ENCODE data around the gene SLC4A9.
A peak's percentile ranks its signal among the peaks of the same experiment; 100 is the strongest.
"Not testable (repeated sequence)": the region's sequence is repeated elsewhere in the genome, so short reads cannot be mapped to it uniquely, and the experiment has no call there.

The SLC4A9 gene

DNA sequence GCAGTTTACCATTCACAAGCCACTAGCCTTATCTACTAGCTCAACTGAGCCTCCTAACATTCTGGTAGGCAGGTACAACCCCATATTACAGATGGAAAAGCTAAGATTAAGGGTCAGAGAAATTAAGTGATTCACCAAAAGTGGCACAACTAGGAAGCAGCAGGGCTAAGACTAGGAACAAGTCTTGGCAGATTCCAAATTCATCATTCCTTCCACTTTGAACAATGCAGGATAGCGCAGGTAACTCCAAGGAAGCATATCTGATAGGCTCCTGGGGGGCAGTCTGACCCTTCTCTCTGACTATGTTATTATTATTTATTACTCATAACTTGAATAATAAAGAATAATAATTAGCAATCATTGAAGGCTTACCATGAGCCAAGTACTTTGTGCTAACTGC is 22.1 kb upstream of the SLC4A9 start:
- DNase-seq (ENCODE audit: low read depth in 1 of 2, low spot score in 1 of 2), result no peak

DNA sequence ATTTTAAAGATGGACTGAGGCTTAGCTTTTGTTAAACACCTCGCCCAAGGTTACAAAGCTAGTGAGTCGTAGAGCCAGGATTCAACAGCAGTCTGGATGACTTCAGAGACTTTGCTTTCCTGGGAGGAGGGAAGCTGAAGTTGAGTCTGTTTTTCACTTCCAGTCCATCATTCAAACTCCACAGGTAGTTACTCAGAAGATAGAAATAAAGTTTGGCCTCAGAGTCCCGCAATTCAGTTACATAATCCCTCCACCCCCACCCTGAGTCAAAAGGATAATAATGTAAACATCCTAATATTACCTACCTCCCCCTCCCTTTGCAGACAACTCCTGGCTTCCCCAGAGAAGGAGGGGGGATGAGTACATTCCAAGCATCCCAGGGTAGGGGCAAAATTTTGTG is 21.7 kb upstream of the SLC4A9 start:
- no peak for DNase-seq (ENCODE audit: low read depth in 1 of 2, low spot score in 1 of 2)

DNA sequence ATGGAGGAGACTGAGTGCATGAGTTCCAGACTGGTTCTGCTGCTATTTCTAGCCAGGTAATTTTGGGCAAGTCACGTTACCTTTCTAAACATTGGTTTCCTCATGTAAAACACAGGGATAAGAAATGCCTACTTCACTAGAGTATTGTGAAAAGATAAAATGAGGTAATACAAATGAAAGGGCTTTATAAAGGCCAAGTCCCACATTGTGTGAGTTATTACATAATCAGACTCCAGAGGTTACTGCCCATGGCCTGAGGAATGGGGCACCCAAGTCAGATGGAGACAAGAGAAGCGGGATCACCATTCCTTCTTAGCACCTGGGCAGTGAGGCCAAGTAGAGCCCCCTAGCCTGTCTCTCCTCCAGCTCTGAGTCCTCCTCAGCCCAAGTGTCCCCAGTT is 21.1 kb upstream of the SLC4A9 start:
- no peak for DNase-seq (ENCODE audit: low read depth in 1 of 2, low spot score in 1 of 2)

DNA sequence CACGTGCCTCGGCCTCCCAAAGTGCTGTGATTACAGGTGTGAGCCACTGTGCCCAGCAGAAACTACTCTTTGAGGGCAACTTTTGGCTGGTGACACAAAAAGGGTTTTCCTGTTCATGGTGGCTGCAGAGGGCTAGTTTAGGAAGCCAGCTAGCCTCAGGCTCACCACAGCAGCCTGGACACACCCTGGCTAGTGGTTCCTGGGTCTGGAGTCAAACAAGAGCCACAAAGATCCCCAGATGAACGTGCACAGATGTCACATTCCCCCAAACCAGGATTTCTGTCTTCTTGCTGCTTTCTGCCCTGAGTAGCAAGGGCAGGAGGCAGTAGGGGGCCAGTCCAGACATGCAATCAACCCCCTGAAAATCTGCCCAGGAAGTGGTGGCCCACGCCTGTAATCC is 20.4 kb upstream of the SLC4A9 start:
- DNase-seq (ENCODE audit: low read depth in 1 of 2, low spot score in 1 of 2), result no peak

DNA sequence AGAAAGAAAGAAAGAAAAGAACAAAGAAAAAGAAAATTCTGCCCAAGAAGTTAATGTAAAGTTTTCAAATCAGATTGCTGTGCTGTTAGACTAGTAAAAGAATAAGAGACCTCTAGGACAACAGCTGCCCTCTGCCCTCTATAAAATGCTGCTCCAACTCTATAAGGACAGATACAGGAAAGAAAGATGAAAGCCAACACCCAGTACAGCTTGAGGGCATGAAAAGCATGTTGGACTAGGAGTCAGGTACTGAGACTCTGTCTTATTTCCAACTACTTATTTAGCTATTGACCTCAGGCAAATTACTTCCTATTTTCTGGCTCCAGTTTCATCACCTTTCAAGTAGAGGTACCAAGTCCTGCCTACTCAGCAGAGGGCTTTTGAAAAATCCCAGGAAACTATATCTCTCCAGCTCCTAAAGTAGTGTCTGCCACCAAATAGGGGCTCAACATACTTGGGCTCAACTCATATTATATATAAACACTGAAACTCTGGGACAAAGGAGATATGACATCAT is 19.3 kb upstream of the SLC4A9 start:
- no peak for DNase-seq (ENCODE audit: low read depth in 1 of 2, low spot score in 1 of 2)

DNA sequence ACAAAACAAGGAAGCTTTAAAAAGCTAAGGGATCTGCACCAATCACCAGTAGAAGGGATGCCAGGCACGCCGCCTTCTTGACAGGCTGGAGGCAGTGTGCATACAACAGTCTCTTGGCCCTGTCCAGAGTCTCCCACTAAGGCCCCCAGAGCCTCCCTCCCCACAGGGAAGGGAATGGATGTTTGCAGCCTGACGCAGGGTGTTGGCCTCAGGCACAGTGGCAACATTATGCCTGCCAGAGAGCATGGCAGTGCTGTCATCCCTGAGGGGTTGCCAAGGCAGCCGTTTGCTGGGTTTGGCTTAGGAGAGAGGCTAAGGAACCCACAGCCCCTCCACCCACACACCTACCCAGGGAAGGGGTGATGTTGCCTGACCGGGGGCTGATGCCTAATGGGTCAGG is 18.4 kb upstream of the SLC4A9 start:
- no peak for DNase-seq (ENCODE audit: low read depth in 1 of 2, low spot score in 1 of 2)

DNA sequence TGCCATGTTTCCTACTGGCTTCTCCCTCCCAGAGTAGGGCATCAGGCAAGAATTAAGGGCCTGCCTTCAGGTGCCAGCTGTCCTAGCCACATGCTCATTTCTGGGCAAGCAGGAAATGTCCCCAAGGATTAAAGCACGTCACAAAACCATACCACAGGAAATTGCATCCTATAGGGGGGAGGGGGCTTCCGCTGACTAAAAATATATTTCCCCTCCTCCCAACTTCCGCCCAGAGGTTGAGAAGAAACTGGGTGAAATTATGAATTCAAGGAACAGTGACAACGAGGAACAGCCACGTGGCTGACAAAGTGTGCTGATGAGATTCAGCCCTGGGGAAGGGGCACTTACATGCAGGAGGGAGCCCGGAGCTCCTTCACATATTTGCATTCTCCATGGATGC is 17.7 kb upstream of the SLC4A9 start:
- DNase-seq (ENCODE audit: low read depth in 1 of 2, low spot score in 1 of 2), result no peak

DNA sequence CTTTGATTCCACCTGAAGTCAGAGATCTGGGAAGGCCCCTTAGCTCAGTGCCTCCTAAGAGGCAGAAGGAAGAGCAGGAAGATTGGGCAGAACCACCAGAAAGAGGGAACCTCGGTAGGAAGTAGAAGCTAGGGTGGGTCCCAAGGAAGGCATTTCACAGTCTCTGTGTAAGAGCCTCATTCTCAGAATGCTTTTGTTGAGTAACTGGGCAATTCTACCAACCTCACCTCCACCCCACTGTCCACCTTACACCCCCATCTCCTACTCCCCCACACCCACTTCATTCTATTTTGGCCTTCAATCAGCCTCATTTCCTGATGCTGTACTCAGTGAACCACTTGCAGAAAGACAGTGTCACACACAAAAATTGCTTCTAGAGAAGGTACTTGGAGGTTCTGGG is 17.1 kb upstream of the SLC4A9 start:
- no peak for DNase-seq (ENCODE audit: low read depth in 1 of 2, low spot score in 1 of 2)

DNA sequence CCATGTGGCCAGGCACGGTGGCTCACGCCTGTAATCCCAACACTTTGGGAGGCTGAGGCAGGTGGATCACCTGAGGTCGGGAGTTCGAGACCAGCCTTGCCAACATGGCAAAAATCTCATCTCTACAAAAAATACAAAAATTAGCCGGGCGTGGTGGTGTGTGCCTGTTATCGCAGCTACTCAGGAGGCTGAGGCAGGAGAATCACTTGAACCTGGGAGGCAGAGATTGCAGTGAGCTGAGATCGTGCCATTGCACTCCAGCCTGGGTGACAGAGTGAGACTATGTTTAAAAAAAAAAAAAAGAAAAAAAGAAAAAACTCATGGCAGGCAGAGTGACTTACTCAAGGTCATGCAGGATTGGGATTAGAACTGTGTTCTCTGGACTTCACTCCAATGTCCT is 16.1 kb upstream of the SLC4A9 start:
- DNase-seq (ENCODE audit: low read depth in 1 of 2, low spot score in 1 of 2), result not testable (repeated sequence)

DNA sequence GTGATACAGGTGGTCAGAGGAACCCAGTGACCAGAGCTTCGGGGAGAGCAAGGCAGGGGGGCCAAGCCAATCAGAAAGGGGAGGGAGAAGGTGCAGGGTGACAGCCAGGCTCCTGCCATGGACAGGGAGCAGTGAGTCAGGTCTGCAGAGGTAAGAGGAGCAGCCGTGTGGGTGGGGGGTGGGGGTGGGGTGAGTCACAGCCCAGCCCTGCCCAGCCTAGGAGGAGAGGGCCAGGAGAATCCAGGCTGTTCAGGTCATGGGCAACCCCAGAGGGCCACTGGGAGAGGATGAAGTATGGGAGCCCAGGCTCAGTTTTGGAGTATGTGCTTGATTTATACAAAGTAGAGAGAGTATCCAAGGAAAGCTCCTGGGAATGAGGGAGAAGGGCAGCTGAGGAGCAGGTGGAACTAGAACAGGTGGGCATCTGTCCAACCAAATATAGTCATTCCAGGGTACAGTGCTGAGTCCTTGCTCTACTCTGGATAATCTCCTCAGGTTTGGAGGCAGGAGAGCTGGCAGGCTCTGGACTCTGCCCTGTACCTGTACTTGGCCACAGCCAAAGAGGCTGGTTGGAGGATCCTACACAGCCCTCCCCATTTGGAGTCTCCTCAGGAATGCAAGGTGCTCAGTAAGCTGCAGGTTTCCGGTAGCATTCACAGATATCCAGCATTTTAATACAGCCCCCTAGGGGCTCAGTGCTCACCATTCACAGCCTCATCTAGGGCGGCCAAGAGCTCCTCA is 15.1 kb upstream of the SLC4A9 start:
- no peak for DNase-seq (ENCODE audit: low read depth in 1 of 2, low spot score in 1 of 2)

DNA sequence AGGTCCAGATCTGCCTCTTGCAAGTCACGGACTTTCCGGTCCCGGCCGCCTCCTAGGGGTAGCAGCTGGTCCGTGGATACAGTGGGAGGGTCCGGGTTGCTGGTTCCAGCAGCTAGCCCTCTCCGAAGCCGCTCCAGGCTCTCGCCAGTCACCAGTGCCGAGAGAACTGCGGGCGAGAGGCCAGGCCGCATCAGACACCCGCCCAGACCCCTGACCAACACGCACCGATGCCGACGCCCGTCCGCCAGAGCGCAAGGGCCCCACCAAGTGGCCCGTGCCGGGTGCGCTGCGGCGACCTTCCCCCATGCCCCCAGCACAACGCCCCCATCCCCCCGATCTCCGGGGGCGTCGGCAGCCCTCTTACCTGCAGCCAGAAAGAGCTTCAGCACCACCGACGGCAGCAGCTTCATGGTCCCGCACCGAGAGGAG is 14.1 kb upstream of the SLC4A9 start:
- DNase-seq (ENCODE audit: low read depth in 1 of 2, low spot score in 1 of 2), result no peak

DNA sequence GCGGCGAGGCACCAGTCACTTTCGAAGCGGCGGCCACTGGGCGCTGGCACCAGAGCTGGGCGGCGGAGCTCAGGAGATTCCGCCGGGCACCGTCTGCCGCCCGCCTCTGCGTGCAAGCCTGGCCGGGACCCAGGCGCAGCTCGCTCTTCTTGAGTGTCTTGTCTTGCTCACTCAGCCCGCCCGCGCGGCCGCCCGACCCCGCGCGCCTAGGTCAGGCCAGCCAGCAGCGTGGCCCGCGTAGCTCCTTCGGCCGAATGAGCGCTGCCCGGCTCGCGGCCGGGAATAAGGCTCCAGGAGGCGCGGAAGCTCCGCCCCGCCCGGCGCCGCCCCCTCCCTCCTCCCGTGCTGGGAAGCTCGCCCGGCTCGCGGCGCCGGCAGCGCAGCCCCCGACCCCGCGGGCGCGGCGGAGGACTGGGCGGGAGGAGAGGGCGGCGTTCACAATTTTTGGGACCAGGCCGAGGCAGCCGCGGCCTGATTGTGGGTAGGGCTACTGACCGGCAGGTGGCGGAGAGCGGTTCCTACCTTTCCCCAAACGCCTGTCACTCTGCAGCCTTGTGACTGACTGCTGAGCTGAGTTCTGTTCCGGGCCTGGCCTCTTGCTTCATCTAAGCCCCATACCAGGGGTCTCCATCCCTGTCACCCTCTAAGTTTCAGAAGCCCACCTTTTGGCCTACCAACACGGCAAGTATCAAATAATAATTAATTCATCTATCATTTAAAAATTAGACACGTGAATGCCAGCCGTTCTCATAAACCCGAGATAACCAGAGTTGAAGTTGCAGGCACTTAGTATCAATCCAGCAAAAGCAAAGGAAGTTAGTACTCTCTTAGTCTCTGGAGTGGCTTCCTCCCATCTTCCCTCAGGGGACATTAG is 13.4 kb upstream of the SLC4A9 start, which contains the start of gene HBEGF:
HBEGF (minus strand) TSS at position 256 of the 874 bp plus-strand sequence. CDS start 275 bp downstream, outside the sequence.
- DNase-seq (ENCODE audit: low read depth in 1 of 2, low spot score in 1 of 2), result peak in 1 of 2 donors; percentile 41

DNA sequence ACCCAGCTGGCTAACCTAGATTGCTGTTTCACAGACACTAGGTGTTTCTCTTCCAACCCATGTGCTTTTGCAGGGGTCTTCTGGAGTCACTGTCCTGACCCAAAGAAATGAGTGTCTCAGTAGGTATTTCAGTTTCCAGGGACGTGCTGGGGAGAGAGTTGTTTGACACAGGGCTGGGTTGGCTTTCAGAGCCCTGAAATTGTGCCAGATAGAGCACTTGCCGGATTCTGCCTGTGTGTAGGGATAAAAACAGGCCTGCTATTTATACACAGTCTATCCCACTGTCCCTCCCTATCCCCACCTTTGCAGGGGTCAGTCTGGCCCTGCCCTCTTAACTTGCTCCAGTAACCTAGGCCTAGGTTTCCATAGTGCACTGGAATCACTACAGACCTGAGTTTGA is 12.6 kb upstream of the SLC4A9 start:
- DNase-seq (ENCODE audit: low read depth in 1 of 2, low spot score in 1 of 2), result no peak

DNA sequence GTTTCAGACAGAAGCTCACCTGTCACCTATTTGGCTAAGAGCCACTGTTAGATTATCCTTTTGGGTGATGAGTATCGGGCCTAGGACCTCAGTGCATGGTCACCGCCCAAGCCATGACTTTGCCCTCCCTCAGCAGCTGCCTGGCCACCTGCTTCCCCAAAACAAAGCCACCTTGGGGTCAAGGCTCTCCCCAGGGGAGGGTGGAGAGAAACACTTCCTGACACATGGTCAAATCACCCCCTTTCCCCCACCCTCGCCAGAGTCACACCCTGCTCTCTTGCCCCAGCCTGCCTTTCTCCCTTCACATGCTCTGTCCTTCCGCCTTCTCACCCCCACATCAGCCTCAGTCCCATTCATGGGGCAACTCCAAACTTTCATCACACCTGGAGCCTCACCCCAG is 11.9 kb upstream of the SLC4A9 start:
- DNase-seq (ENCODE audit: low read depth in 1 of 2, low spot score in 1 of 2), result no peak

DNA sequence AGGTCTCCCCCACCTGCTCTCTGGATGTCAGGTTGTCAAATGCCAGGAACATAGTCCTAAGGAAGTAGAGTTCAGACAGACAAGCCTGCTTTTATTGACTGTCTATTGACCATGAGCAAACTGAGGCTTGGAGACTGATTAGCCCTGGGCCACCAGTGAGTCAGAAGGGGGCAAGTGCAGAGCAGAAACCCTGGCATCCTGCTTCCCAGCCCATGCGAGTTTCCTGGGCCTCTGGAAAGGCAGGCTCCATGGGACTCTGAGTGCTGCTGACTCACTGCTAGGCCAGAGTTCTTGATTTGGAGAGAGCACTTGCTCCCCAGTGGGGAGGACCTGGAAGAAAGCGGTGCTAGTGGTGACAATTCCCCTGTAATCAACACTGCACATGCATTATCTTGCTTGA is 10.8 kb upstream of the SLC4A9 start:
- DNase-seq (ENCODE audit: low read depth in 1 of 2, low spot score in 1 of 2), result no peak

DNA sequence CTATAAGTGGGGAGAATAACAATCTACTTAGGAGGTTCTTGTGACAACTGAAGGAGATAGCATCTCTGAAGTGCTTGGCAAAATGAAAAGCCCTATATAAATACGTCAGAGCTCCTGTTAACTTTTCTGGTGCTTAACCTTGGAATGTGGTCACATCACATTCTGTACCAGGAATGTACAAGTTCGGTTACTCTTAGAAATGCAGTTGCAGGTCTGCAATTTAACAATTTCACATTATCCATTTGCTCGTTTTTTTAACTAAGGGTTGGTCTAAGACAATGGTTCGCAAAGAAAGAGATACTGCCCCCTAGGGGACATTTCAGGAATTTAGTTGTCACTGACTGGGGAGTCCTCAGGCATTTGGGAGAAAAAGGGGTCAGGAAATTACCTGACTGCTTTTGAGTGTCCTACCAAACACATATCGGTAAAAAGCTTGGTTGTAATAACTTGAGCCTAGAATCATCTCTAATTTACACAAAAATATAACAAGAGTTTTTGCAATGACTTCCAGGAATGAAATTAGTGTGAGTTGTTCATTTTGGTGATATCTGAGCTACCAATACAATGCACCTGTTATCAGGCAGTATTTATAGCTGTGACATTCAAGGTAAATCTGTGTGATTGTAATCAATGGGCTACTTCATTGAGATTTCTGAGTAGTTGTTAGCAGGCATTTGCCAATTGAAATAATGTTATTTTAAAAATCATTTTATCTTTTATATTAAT is 8.2 kb upstream of the SLC4A9 start:
- DNase-seq (ENCODE audit: low read depth in 1 of 2, low spot score in 1 of 2), result peak in 1 of 2 donors; percentile 28

DNA sequence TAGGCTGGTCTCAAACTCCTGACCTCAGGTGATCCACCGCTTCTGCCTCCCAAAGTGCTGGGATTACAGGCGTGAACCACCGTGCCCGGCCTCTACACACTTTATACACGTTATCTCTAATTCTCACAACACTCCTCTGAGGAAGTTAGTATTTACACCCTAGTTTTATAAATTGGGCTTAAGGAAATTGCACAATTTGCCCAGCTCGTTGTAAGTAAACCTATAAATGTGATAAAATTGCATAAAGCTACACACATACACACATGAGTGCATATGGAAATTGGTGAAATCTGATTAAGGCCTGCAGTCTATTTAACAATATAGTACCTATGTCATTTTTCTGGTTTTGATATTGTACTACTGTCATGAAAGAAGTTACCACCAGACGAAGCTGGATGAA is 4.4 kb upstream of the SLC4A9 start:
- no peak for DNase-seq (ENCODE audit: low read depth in 1 of 2, low spot score in 1 of 2)

DNA sequence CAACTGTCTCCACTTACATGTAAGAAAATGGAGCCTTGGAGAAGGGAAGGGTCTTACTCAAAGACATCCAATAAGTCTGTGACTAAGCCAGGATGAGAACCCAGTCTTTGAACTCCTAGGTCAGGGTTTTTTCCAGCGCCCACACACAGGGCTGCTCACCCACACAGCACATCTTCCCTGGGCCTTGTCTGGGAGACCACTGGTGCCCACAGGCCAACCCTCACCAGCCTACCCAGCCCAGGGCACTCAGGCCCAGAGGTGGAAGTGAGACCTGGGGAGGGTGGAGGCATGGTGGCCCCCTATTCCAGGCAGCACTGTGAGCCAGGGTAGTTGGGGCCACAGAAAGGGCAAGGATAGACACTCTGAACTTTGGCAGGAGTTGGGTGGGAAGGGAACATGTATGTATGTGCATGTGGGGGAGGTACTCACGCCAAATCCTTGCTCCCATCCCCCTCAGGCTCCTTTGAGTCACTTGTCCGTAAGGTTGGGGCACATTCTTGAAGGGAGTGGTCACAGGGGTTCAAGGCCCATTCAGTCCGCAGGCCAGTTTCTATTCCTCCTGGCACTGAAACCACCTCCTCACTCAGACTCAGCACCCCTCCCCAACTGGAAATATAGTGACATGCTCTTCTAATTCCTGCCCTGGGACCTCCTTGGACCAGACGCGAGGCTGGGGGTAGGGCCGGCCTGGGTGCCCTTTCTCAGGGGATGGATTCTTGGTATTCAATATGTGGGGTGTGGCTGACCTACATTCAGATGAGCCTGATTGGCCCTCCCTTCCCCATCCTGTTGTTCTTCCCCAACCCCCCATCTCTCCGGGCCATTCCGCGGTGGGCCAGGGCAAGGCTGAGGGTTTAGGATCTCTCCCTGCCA is 2.9 kb upstream of the SLC4A9 start:
- no peak for DNase-seq (ENCODE audit: low read depth in 1 of 2, low spot score in 1 of 2)

DNA sequence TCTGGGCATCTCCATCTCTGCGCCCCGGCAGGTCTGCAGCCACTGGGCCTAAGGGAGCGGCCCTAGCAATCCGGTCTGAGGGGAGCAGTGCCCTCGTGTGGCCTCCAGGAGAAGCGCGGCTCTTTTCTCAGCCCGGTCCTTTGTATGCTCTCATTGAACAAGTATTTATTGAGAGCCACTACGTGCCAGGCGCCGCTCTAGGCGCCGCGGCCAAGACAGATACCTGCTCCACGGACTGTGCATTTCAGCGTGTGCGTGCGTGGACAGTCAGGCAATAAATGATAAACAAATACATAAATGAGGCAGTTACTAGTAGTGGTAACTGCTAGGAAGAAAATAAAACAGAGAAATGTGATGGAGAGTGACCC is 2.3 kb upstream of the SLC4A9 start:
- peak; percentile 37 to 53 for DNase-seq (ENCODE audit: low read depth in 1 of 2, low spot score in 1 of 2)

DNA sequence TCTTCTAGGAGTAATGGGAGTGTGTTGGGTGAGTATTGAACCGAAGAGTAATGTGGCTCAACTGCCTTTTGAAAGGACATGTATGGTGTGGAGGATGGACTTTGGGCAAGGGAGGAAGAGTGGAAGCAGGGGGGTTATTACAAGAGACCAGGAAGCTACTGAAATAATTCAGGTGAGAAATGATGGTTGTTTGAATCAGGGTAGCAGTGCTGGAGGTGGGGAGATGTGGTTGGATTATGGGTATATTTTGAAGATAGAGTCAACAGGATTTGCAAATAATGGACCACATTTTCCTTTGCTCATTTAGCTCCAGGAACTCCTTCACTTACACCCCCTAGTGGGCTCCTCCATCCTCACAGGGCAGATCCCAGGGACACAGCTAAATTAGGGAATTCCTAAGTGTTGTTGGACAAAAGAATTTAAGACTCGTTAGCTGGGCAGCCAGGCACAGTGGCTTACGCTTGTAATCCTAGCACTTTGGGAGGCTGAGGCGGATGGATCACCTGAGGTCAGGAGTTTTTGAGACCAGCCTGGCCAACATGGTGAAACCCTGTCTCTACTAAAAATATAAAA is 1.2 kb upstream of the SLC4A9 start:
- no peak for DNase-seq (ENCODE audit: low read depth in 1 of 2, low spot score in 1 of 2)

Measured in activated T-helper 1 cell treated with anti-CD3 and anti-CD28 coated beads, Interleukin-2, amount 50 U/mL, for 16 hours (primary cell).